Right renal cortex interstitium (tissue), 3 donors: Measurements from ENCODE around the gene MAPK8. TPM values are rescaled to one million over a fixed set of nuclear protein-coding genes. Genes with fewer than 3 reads are reported as not detected.

Source experiments
- DNase-seq, 3 donors: peaks; one replicate each; pipeline ENCODE4 v3.0.0-alpha.2; 2013; ENCODE audit warnings: low read depth in 3 of 3, low spot score in 2 of 3
- polyA plus RNA-seq, 3 donors: library from polyadenylated mRNA; unstranded; fragments of 120-200 nt; gene quantifications; one replicate each; pipeline ENCODE4 v1.2.1, GENCODE V29; 2013; ENCODE audit not compliant: insufficient read length in 3 of 3

The MAPK8 gene
- polyA plus RNA-seq, 3 donors: 68.7 to 79.9 (median 77.5) TPM

GRCh38 chr10:48444861-48445841 lies 138.7 kb downstream of the MAPK8 start:
- no peak for DNase-seq

- no peak for DNase-seq
These were observed 139.5 kb downstream of the MAPK8 start for GRCh38 chr10:48445932-48446331.

DNA sequence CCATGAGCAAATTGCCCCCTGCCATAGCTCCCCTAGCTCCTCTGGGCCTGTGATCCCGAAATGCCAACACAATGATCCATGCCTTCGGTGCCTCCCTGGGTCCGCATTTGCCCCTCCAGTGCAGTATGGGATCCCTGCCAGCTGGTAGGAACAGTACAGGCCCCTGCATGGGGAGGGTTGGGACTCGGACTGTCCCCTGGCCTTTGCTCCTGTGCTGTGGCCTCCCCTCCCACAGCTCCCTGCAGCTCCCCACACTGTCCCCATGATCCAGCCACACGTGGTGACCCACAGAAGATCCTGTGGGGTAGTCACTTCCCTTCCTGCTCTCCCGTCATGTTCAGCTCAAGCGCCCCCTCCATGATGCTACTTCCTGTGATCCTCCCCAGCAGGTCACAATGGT lies 140.3 kb downstream of the MAPK8 start:
- no peak for DNase-seq

DNA sequence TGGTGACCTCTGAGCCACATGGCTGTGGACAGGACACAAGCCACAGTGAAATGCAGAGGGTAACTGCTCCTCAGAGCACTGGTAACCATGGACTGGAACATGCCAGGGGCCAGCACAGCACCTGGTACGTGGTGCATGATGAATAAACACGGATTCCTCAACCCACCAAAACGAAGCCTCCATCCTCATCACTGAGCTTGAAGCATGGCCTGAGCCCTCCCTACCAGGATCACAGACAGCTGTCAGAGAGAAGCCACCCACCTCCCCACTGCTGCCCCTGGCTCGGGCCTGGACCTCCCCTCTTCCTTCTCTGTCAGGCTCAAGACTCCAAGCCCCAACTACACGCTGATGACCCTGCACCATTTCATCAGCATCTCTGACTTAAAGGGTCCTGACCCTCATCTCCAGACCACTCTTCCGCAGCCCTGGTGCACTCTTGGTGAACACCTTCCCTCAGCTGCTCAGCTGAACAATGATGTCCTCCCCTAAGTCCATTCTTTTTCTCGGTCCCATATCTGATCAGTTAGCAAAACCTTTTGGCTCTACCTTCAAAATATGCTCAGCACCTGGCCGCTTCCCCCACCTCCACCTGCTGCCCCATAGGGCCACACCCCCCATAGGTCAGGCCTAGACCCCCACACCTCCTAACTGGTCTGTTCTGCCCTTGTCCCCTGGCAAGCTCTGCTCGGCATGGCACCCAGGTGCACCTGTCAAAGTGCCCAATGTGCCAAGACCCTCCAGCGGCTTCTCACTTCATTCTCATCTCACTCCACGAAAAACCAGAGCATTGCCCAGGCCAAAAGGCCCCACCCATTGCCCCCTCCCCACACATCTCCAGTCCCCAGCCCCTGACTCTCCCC lies 141.1 kb downstream of the MAPK8 start:
- no peak for DNase-seq

GRCh38 chr10:48448796-48449195 lies 142.3 kb downstream of the MAPK8 start:
- DNase-seq: no peak

DNA sequence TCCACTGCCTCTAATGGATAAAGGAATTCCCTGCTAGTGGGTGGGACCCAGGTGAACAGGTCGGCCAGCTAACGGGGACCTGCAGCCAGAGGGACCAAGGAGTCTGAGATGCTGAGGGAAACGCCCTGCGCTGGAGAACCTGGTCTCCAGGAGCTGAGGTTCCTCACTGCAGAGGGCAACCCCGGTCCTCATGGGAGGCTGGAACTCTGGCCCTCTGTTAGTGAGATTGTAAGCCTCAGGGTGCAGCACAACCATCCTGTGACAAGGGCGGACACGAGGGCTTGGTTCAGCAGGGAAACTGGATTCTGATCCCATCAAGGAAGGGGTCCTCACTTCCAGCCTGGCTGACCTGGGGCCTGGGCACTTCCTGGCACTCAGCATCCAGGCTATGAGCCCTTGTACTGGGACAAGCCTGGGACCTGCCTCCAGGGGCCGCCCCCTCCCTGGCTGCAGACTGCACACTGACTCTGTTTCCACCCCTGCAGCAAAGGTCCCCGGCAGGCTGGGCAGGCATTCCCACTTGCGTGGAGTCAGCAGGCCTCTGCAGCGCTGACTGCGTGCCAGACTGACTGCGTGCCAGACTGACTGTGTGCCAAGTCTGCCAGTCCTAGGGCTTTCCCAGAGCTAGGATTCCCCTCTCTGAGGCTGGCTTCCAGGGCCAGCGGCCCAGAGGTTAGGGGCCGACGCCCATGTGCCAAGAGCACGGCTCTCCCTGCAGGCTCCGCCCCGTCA lies 143.2 kb downstream of the MAPK8 start:
- DNase-seq: no peak

- DNase-seq: no peak
These were observed 143.8 kb downstream of the MAPK8 start for GRCh38 chr10:48450233-48450740.

- no peak for DNase-seq
These were observed 144.4 kb downstream of the MAPK8 start for GRCh38 chr10:48450741-48451466.

- DNase-seq: no peak
These were observed 145.7 kb downstream of the MAPK8 start for GRCh38 chr10:48451969-48452878.

GRCh38 chr10:48452879-48453412 lies 146.5 kb downstream of the MAPK8 start:
- no peak for DNase-seq

GRCh38 chr10:48453451-48454301 lies 147.2 kb downstream of the MAPK8 start:
- no peak for DNase-seq

DNA sequence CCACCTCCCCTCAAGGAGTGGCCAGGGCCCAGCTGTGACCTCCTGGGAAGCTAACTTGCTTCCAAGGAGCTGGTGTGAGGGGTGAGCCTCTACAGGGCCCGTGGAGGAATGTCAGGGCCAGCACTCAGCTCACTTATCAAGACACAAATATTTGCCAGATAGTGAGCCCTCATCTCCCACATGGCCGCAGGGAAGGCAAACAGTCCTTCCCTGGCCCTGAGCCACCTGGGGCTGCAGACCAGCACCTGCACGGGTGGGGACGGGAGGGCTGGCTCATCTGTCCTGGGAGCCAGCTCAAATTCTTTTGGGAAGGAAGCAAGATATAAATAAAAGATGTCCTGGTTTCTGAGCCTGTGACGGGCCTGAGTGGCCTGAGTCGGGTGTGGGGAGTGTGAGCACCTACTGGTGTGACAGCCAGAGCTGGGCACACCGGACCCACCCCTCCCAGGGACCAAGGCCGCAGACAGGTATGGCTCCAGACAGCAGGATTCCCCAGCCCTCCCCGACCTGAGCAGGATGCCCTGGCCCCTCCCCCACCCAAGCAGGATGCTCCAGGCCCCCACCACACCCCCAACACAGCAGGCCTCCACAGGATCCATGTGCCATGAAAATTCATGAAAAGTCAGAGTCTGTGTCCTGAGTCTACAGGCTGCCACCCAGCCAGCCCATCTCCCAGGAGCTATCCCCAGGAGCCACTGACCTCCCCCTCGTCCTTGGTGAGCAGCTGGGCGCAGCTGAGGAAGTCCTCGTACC lies 148.0 kb downstream of the MAPK8 start:
- no peak for DNase-seq

DNA sequence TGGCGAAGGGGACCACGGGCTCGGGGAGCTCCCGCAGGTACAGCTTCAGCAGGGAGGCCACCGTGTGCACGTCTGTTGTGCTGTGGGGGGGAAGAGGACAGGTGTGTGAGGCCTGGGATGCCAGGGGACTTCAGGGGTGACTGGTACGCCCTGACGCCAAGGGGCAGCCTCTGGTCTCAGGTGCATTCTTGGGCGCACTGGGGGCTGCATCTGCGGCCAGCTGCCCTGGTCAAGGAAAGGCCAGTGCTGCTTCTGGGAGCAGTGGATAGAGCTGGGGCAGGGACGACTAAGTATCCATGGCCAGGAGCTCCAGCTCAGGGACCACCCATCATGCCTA lies 148.5 kb downstream of the MAPK8 start:
- DNase-seq: no peak

DNA sequence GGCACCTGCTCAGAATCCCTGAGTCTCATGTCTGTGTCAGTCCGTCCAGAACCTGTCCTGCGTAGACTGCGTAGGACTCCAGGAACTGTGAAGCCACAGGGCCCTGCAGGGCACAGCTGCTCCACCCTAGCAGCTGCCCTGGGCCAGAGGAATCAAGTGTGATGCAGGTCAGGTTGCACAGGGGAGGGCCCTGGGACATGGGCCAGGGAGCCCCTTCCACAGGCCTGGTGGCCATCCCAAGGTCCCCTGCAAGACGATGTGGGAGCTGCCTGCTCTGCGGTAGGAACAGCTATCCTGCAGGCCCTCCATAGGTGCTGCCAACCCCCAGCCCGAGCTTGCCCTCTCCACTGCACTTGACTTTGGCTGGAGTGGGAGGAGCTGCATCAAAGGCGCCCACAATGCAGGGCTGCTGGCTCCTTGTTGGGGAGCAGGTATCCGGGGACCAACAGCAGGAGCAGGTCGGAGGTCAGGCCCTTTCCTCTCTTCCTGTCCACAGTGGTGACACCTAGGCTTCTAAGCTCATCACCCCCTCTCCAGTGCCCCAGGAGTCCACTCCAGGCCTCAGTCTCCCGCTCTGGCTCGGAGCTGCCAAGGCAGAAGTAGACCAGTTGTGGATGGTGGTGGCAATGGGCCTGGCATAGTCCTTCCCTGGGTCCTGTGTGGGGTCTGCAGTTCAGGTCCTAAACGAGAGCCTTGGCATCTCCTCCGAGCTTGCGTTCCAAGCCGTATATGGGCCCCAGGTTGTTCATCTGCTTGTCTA lies 149.1 kb downstream of the MAPK8 start:
- DNase-seq: no peak

DNA sequence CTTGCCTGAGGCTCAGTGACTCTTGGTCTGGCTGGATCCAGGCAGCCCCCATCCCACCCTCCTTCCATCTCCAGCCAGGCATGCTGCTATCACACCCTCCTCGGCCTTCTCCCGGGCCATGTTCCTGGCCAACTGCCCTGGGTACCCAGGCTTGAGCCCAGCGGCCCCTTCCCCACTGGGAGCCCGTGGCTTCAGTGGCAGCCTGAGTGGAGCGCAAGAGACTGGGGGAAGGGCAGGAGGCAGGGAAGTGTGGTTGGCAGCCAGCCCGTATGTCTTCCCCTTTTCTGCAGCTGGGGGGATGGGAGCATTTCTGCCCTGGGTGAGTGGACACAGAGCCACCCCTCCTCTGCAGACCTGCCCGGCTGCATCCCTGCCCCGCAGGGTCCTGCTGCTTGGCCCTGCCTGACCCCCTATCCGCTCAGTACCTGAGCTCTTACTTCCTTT lies 149.9 kb downstream of the MAPK8 start:
- peak in 1 of 3 donors; percentile 47 for DNase-seq
